Measurements from ENCODE around the gene NUDT1. TPM values are rescaled to one million over a fixed set of nuclear protein-coding genes. Genes with fewer than 3 reads are reported as not detected.

NUDT1 gene
- total RNA-seq, 1 experiment from 2014 or later: 84.7 TPM

GRCh38 chr7:2217206-2217605 is 24.8 kb upstream of the NUDT1 start:
- no peak overlapping the region for H2BK12ac ChIP-seq (ENCODE audit: insufficient read length, low read depth, low read length)
- no peak overlapping the region for H3K4me2 ChIP-seq (ENCODE audit: insufficient read depth, insufficient read length, low read length)
- no peak overlapping the region for H4K8ac ChIP-seq (replicated peaks; ENCODE audit: insufficient read length, low read depth, low read length)
- H2BK5ac ChIP-seq (ENCODE audit: insufficient read length, low read length): no peak overlapping the region
- H3K14ac ChIP-seq (ENCODE audit: insufficient read depth, low read length): no peak overlapping the region
- peaks cover 1 to 5% of the 10 kb centered on the region in 2 experiments; a peak in 3 of 5 replicates for H3K9me3 Mint-ChIP-seq
- H3K4me1 ChIP-seq (ENCODE audit: insufficient read depth, low read length): no peaks in the 10 kb centered on the region
- H3K79me2 ChIP-seq (ENCODE audit: insufficient read depth, low read length): no peaks in the 10 kb centered on the region
- no peak overlapping the region for H3K56ac ChIP-seq (ENCODE audit: insufficient read length, low read depth, low read length)
- H3K27me3 Mint-ChIP-seq (ENCODE audit: low read depth): peaks cover 2% of the 10 kb centered on the region
- no peak overlapping the region for H3K27ac ChIP-seq (ENCODE audit: insufficient read length, low read depth, low read length)
- H4K20me1 ChIP-seq (ENCODE audit: control insufficient read depth, insufficient read depth, insufficient read length): no peaks in the 10 kb centered on the region
- no CpG with 5 or more reads among the region's 10 CpGs for WGBS (ENCODE audit: extremely low coverage, insufficient read length, low lambda C conversion rate)
- no peak overlapping the region for H3K4me3 Mint-ChIP-seq
- H2BK15ac ChIP-seq (ENCODE audit: low read depth, low read length): no peak overlapping the region
- H2BK20ac ChIP-seq (ENCODE audit: low read depth, low read length, poor library complexity, severe bottlenecking): no peak overlapping the region
- no peak overlapping the region for H4K91ac ChIP-seq (ENCODE audit: insufficient read length, low read depth, low read length)
- no peak overlapping the region for H2AFZ ChIP-seq (ENCODE audit: low read length)
- no peaks in the 10 kb centered on the region for H3K4me1 Mint-ChIP-seq
- H3K18ac ChIP-seq (ENCODE audit: insufficient read length, low read depth, low read length): no peak overlapping the region
- no peak overlapping the region for H3K27ac Mint-ChIP-seq
- no peaks in the 10 kb centered on the region for H3K27me3 ChIP-seq (ENCODE audit: insufficient read depth, low read length)
- no peak overlapping the region for H4K5ac ChIP-seq (ENCODE audit: insufficient read length, low read depth, low read length)
- TF ChIP-seq, protein P1, sequence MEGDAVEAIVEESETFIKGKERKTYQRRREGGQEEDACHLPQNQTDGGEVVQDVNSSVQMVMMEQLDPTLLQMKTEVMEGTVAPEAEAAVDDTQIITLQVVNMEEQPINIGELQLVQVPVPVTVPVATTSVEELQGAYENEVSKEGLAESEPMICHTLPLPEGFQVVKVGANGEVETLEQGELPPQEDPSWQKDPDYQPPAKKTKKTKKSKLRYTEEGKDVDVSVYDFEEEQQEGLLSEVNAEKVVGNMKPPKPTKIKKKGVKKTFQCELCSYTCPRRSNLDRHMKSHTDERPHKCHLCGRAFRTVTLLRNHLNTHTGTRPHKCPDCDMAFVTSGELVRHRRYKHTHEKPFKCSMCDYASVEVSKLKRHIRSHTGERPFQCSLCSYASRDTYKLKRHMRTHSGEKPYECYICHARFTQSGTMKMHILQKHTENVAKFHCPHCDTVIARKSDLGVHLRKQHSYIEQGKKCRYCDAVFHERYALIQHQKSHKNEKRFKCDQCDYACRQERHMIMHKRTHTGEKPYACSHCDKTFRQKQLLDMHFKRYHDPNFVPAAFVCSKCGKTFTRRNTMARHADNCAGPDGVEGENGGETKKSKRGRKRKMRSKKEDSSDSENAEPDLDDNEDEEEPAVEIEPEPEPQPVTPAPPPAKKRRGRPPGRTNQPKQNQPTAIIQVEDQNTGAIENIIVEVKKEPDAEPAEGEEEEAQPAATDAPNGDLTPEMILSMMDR (conservative IDR thresholded peaks at IDR 0.05): no peak
- peaks cover 57 to 91% (median 82%) of the 10 kb centered on the region in 3 experiments for H3K36me3 Mint-ChIP-seq (ENCODE audit: insufficient read depth in 1 of 3, low read depth in 3 of 3)
- H2BK120ac ChIP-seq (ENCODE audit: low read depth, low read length, poor library complexity, severe bottlenecking): no peak overlapping the region
- no peak overlapping the region for H3T11ph ChIP-seq (ENCODE audit: low read length)
- no peak overlapping the region for H3K4ac ChIP-seq (ENCODE audit: low read depth, low read length)
- H2AK5ac ChIP-seq (ENCODE audit: insufficient read length, low read length): no peak overlapping the region
- no peaks in the 10 kb centered on the region for H3K79me1 ChIP-seq (ENCODE audit: insufficient read depth, low read depth, low read length, poor library complexity, severe bottlenecking)
- no peak overlapping the region for H3K9ac ChIP-seq (ENCODE audit: extremely low read depth, insufficient read length, low read length)
- no peaks in the 10 kb centered on the region for H3K23me2 ChIP-seq (ENCODE audit: insufficient read length, low read depth, low read length, poor library complexity, severe bottlenecking)
- DNase-seq: no peak
- no peaks in the 10 kb centered on the region for H3K9me3 ChIP-seq (ENCODE audit: control insufficient read depth, low read depth, low read length)
- no peak overlapping the region for H3K23ac ChIP-seq (ENCODE audit: insufficient read length, low read depth, low read length)
